EH (cell line): ENCODE data around the gene LGR5.

ENCODE experiments used
- DNase-seq: peaks from one replicate; pipeline ENCODE4 v3.0.0-alpha.2; 2015; ENCODE audit warnings: low read depth

Gene LGR5

GRCh38 chr12:71599210-71599609 lies 159.6 kb downstream of the LGR5 start:
- DNase-seq = no peak

DNA sequence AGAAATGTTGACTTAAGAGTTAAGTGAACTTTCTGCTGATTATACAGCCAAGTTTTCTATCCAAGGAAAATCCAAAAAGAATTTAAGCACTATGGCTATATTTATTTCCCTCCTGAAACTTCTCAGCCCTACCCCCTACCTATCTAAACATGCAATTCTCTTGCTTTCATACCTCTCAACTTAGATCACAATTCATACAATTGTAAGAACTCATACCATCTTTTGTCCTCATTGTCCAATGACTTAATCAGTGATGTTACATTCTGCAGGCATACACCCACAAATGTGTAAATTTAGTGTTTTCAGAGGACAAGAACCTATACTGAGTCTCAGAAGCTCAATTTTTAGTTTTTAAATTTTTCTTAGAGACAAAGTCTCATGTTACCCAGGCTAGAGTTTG lies 161.9 kb downstream of the LGR5 start:
- peak; percentile 13 for DNase-seq

DNA sequence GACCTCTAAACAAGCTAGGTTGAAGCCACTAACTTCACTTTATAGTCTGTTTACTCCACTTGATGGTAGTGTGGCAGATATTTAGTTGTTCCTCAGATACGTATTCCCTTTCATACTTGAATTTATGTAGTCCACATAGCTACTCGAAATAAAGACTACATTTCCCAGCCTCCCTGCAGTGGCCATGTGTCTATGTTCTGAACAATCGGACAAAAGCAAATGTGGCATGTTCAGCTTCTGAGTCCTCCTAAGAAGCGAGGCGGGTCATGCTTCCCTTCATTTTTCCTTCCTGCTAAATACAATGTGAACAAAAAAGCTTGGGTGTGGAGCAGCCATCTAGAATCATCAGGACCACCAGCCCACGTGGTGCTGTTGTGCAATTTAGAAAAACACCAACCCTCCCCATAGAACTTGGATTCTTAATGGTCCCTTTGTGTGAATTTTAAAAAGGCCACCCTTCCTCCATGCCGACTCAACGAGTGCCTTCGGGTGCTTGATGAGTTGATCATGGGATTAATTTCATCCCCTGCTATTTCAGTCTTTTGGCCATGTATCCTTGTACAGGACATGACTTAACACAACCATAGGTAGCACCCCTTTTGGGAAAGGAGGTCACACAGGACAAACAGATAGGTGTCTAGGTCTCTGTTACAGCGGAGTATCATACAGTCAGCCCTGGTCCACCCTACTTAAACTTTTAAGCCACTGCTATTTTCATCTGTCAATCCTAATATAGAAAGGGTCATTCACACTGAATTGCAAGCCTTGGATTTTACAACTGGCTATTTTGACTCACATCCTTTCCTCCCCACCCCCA lies 163.4 kb downstream of the LGR5 start:
- DNase-seq = no peak

GRCh38 chr12:71605039-71605438 lies 165.4 kb downstream of the LGR5 start:
- no peak for DNase-seq

DNA sequence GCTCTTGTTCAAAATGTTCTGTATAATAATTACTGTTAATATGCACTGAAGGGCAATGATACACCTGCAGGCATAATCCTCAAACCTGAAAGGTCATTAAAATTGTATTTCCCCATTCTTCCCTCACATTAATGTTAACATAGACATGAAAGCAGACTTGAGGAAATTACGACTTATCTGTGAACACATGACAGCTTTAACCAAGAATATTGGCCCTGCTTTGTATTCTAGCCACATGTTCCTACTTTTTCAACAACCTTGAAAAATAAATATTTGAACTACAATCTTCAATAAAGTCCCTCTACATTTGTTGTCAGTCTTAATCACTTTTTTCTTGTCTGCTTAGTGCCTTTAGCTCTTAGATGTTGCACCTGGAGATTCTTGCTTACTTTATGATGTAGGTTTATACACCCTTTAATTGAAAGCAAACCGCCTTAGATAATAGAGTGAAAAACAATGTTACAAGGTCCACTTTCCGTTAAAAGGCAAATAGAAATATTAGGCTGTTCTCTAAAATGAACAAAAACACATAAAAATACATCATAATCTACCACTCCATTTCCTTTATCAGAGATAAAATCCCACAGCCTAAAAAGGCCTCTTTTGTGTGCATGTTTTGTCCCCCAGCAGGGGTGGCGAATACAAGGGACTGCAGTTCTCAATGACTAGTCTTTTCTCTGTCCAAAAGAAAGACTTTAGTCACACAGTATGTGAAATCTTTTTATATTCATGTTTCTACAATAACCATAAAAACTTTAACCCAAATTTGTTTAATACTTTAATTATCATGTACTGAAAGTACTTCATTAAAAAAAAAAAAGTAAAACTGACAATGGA lies 168.1 kb downstream of the LGR5 start:
- DNase-seq = no peak

DNA sequence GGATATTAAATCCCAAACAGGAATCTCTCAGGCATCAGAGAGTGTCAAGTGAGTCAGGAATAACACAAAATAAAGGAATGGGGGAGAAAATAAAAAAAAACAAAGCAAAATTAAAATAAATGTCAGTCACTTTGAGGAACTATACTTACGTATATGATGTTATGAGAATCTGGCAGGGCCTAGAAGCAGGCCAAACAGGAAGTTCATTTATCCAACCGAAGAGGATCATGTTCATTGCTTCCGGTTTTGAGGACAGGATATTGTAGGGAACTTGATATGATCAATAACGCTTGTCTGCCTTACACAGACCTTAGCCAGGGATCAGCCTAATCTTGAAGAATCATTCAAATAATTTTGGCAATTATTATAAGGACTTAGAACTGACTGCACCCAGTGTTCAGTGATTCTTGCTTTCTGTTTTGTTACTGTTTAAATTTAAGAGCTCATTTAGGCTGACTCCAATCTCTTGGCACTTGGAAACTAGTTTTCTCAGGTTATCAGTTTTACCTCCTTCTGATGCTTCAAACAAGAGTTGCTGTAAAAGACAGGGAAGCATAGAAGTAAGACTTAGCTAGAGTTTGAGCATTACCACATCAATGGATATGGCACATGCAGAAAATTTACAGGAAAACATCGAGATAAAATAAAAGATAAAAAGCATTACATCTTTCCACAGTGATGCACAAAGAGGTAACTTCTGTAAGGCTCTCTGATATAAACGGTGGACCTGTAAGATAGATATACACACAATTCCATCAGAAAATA lies 170.6 kb downstream of the LGR5 start:
- no peak for DNase-seq

GRCh38 chr12:71621938-71622337 lies 182.3 kb downstream of the LGR5 start:
- DNase-seq = no peak

GRCh38 chr12:71625476-71625875 lies 185.9 kb downstream of the LGR5 start:
- DNase-seq = no peak

- no peak for DNase-seq
Observed at GRCh38 chr12:71626098-71626497, 186.5 kb downstream of the LGR5 start.

GRCh38 chr12:71626768-71627167 lies 187.2 kb downstream of the LGR5 start:
- DNase-seq = peak; percentile 52

DNA sequence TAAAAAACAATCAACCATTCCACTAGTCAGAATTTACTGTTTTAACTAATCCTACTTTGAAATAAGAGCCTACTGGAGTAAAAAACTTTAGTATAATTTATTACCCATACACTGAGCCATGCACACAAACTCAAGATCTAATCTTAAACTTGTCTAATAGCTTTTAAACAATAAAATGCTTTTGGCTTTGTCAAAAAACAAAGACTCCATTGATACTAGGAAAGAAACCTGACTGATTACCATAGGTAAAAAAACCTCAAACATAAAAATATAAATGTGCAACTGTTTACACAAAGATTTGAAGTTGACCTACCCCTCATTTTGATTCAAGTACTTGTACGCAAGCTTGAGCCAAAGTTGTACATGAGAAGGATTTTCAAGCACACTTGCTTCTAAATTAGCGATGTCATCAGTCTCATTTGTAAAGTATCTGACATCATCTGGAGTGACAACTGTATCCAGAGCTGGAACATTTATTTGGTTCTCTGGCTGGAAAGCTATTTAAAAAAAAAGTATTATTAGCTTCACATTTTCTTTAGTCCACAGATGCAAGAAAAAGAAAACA lies 187.9 kb downstream of the LGR5 start:
- no peak for DNase-seq
